ENCODE results near the gene TECR. TPM values are rescaled to one million over a fixed set of nuclear protein-coding genes. Genes with fewer than 3 reads are reported as not detected.
"Not testable (repeated sequence)": the region's sequence is repeated elsewhere in the genome, so short reads cannot be mapped to it uniquely, and the experiment has no call there.

TECR gene
- total RNA-seq, 4 donors from 2014 or later = 117 to 165 (median 147) TPM

- no peak overlapping the region for H3K4me3 ChIP-seq (ENCODE audit: low read depth, poor library complexity, severe bottlenecking)
- 63 to 71% methylated on average over 6 of the region's 6 CpGs for WGBS, 2 donors
- intact Hi-C loops (cut with DNase I; ENCODE audit: low total_unique reads) = no loop called here
- TF ChIP-seq POLR2A (IDR thresholded peaks at IDR 0.05) = no peak
- TF ChIP-seq, protein P1, sequence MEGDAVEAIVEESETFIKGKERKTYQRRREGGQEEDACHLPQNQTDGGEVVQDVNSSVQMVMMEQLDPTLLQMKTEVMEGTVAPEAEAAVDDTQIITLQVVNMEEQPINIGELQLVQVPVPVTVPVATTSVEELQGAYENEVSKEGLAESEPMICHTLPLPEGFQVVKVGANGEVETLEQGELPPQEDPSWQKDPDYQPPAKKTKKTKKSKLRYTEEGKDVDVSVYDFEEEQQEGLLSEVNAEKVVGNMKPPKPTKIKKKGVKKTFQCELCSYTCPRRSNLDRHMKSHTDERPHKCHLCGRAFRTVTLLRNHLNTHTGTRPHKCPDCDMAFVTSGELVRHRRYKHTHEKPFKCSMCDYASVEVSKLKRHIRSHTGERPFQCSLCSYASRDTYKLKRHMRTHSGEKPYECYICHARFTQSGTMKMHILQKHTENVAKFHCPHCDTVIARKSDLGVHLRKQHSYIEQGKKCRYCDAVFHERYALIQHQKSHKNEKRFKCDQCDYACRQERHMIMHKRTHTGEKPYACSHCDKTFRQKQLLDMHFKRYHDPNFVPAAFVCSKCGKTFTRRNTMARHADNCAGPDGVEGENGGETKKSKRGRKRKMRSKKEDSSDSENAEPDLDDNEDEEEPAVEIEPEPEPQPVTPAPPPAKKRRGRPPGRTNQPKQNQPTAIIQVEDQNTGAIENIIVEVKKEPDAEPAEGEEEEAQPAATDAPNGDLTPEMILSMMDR (IDR thresholded peaks at IDR 0.05) = no peak
- DNase-seq (ENCODE audit: low spot score in 2 of 2) = no peak
Measured at GRCh38 chr19:14580623-14581237, 51.3 kb downstream of the TECR start.

DNA sequence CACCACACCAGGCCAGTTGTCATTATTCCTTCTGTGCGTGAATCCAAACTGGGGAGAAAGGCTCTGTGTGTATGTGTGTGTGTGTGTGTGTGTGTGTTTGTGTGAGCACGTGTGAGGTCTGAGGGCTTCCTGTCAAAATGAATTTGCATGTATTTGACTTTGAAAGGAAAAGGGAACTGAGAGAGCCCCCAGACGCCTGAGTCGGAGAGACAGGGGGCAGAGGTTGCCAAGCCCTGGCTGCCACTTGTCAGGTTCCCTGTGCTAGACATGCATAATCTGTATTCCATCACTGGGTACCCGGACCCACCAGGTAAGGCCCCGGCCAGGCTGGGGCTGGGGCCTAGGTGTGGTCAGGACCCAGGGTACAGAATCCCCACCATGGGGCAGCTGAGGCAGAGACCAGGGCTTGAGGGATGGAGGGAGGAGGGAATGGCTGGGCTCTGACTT lies 53.5 kb downstream of the TECR start, which contains the start of gene CLEC17A:
CLEC17A (plus strand) TSS at position 191 of the 447 bp plus-strand sequence; CDS start at position 268, 77 bp downstream.
- intact Hi-C loops (cut with DNase I; ENCODE audit: low total_unique reads) = no loop called here
- DNase-seq (ENCODE audit: low spot score in 2 of 2) = no peak
- WGBS, 2 donors = 59% methylated on average over 6 of the region's 6 CpGs
- TF ChIP-seq, protein P1 (IDR thresholded peaks at IDR 0.05) = no peak
- TF ChIP-seq POLR2A (IDR thresholded peaks at IDR 0.05) = no peak
- H3K4me3 ChIP-seq (ENCODE audit: low read depth, poor library complexity, severe bottlenecking) = no peak within 1 kb of the TSS

DNA sequence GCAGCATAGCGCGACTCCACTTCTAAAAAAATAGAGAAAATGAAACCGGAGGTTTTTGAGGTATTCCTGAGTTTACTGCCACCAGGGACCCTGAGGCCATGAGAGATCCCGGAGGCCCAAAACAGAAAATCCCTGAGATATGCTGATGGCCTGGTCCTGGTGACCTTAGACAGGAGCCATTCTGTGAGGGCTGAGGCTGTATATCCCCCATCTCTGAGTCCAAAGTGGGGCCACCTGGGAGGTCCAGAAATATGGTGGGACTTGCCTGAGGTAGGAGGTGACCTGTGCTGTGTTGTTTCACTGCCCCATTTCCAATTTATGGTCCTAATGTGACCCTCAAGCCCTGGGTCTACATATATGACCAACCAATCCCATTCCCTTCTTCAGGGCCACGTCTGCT lies 55.0 kb downstream of the TECR start:
- H3K4me3 ChIP-seq (ENCODE audit: low read depth, poor library complexity, severe bottlenecking); intact Hi-C loops (cut with DNase I; ENCODE audit: low total_unique reads); DNase-seq (ENCODE audit: low spot score in 2 of 2): not testable (repeated sequence)
- WGBS, 2 donors = 74 to 88% methylated on average over 5 of the region's 5 CpGs

DNA sequence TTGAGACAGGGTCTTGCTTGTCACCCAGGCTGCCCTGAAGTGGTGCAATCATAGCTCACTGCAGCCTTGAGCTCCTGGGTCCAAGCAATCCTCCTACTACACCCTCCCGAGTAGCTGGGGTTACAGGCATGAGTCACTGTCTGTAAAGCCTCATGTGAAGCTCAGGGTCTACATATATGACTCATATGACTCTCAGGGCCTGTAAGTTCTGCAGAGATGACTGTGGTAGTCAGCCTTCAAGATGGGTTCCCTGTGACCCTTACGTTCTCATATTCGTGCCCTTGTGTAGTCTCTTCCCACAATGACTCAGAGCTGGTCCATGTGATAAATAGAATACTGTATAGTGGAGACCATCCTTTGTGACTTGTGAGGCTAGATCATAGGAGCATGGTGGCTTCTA lies 55.8 kb downstream of the TECR start:
- H3K4me3 ChIP-seq (ENCODE audit: low read depth, poor library complexity, severe bottlenecking); DNase-seq (ENCODE audit: low spot score in 2 of 2); intact Hi-C loops (cut with DNase I; ENCODE audit: low total_unique reads): not testable (repeated sequence)
- WGBS, 2 donors = 48 to 69% methylated on average over 3 of the region's 3 CpGs

DNA sequence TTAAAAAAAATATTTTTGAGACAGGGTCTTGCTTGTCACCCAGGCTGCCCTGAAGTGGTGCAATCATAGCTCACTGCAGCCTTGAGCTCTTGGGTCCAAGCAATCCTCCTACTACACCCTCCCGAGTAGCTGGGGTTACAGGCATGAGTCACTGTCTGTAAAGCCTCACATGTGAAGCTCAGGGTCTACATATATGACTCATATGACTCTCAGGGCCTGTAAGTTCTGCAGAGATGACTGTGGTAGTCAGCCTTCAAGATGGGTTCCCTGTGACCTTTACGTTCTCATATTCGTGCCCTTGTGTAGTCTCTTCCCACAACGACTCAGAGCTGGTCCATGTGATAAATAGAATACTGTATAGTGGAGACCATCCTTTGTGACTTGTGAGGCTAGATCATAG lies 60.0 kb downstream of the TECR start:
- intact Hi-C loops (cut with DNase I; ENCODE audit: low total_unique reads); DNase-seq (ENCODE audit: low spot score in 2 of 2); H3K4me3 ChIP-seq (ENCODE audit: low read depth, poor library complexity, severe bottlenecking): not testable (repeated sequence)
- WGBS, 2 donors = 60 to 93% methylated on average over 2 to 3 of the region's 4 CpGs

DNA sequence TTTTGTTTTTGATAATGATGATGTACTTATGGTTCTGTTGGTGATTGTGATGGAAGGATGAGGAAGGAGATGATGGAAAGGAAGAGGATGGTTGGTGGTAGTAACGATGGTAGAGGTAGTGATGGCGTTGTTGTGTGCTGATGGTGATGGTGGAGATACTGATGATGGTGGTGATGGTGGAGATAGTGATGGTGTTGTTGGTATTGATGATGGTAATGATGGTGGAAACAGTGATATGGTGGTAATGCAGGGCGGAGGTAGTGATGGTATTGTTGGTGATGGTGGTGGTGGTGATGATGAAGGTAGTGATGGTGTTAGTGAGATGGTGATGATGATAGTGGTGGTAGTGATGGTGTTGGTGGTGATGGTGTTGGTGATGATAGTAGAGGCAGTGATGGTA lies 66.2 kb downstream of the TECR start:
- WGBS, 2 donors = 84 to 87% methylated on average over 3 of the region's 3 CpGs
- TF ChIP-seq POLR2A (IDR thresholded peaks at IDR 0.05) = no peak
- intact Hi-C loops (cut with DNase I; ENCODE audit: low total_unique reads) = loop anchor here (10.0 kb wide), 1 partner anchor 299 kb away; no protein-coding TSS in a partner anchor
- no peak overlapping the region for H3K4me3 ChIP-seq (ENCODE audit: low read depth, poor library complexity, severe bottlenecking)
- DNase-seq (ENCODE audit: low spot score in 2 of 2) = no peak

DNA sequence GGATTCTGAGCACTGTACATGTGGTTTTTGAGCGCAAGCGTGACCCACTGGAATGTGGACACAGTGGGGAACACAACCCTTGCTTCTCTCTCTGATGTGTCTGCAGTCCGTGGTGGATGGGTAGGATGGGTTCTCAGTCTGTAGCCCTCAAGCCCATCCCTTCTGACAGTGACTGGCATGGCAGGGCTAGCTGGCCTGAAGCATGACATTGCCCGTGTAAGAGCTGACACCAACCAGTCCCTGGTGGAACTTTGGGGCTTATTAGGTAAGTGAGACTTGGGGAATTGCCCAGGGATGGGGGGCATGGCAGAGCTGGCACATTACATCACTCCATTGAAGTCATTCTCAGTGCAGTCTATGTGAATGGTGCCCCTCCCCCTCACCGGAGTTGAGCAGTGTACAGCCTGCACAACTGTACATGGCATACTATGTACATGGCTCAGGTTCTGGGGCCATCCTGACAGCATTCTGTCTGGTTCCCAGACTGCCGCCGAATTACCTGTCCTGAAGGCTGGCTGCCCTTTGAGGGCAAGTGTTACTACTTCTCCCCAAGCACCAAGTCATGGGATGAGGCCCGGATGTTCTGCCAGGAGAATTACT lies 70.3 kb downstream of the TECR start:
- no peak overlapping the region for H3K4me3 ChIP-seq (ENCODE audit: low read depth, poor library complexity, severe bottlenecking)
- 79 to 83% methylated on average over 8 of the region's 8 CpGs for WGBS, 2 donors
- DNase-seq (ENCODE audit: low spot score in 2 of 2) = no peak
- intact Hi-C loops (cut with DNase I; ENCODE audit: low total_unique reads) = loop anchor here (10.0 kb wide), 1 partner anchor 295 kb away; no protein-coding TSS in a partner anchor
- no peak for TF ChIP-seq POLR2A (IDR thresholded peaks at IDR 0.05)
- TF ChIP-seq, protein P1 (IDR thresholded peaks at IDR 0.05) = no peak

DNA sequence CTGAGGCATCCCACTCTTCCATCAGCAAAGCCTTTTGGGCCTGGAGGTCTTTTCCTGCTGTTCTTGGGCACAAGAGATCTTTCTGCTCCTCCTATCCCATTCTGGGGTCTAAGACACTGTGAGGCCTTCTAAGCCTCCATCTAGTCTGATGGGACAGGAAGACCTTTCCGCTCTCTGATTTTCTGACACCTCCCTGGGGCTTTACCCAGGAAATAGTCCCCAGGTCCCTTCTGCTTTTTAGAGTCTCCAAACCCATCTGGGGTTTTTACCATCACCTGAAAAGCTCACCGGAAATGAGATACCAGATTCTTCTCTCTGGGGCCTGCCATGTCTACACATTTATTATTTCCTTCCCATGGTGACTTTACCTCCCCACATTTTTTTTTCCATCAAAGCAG lies 74.6 kb downstream of the TECR start:
- no peak overlapping the region for H3K4me3 ChIP-seq (ENCODE audit: low read depth, poor library complexity, severe bottlenecking)
- TF ChIP-seq, protein P1 (IDR thresholded peaks at IDR 0.05) = no peak
- TF ChIP-seq POLR2A (IDR thresholded peaks at IDR 0.05) = no peak
- DNase-seq (ENCODE audit: low spot score in 2 of 2) = no peak
- WGBS, 2 donors = 86 to 87% methylated on average over 2 of the region's 2 CpGs
- intact Hi-C loops (cut with DNase I; ENCODE audit: low total_unique reads) = no loop called here

Measured in lower leg skin (tissue), 4 donors.